ENCODE measurements around the gene AKNAD1. TPM values are rescaled to one million over a fixed set of nuclear protein-coding genes. Genes with fewer than 3 reads are reported as not detected.

AKNAD1 gene
- total RNA-seq, 2 experiments from 2014 or later = not detected

DNA sequence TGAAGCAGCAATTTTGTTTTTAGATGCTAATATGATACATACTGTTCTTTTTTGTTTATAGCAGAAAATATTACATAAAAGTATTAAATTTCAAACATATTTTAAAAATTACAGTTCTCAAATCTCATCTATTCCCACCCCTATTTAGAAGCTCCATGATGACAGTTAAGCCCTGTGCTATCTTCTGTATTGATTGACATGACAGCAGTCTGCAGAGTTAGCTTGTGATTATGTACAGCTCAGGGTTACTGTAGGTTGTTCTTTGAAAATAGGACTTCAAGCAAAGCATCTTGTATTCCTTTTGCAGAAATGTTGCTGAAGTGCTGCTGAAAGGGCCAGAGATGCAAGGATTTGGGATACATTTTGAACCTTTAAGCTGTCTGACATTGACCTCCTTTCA is 28.1 kb upstream of the AKNAD1 start:
- Histone ChIP-seq H3K36me3 (ENCODE audit: insufficient read depth, low read length) (peaks cover 22% of the 10 kb centered on the region; the same call in 1 of the 2 replicates), H3K4me3 (ENCODE audit: low read depth, low read length, poor library complexity, severe bottlenecking) (no peak overlapping the region), H3K79me2 (ENCODE audit: insufficient read depth, low read depth, low read length) (peaks cover 27% of the 10 kb centered on the region; the same call in 1 of the 2 replicates), H3K4me1 (ENCODE audit: insufficient read depth, low read length, poor library complexity, severe bottlenecking) (no peaks in the 10 kb centered on the region), H3K27ac (ENCODE audit: low read depth, low read length, poor library complexity, severe bottlenecking) (no peak overlapping the region), H4K20me1 (ENCODE audit: insufficient read depth, low read length) (no peaks in the 10 kb centered on the region), H3K9me3 (ENCODE audit: low read length) (no peaks in the 10 kb centered on the region), H2AFZ (ENCODE audit: low read length) (no peak overlapping the region), H3K9me2 (ENCODE audit: insufficient read depth, low read length) (no peaks in the 10 kb centered on the region), H3K4me2 (ENCODE audit: low read length) (no peak overlapping the region)
- no TSS peak for BruUV-seq (replicated peaks)
- no peak for DNase-seq (ENCODE audit: low spot score)
- no peak for TF ChIP-seq EZH2phosphoT487 (IDR thresholded peaks at IDR 0.05; ENCODE audit: borderline replicate concordance, low read depth, low read length)
- TF ChIP-seq, protein P1, sequence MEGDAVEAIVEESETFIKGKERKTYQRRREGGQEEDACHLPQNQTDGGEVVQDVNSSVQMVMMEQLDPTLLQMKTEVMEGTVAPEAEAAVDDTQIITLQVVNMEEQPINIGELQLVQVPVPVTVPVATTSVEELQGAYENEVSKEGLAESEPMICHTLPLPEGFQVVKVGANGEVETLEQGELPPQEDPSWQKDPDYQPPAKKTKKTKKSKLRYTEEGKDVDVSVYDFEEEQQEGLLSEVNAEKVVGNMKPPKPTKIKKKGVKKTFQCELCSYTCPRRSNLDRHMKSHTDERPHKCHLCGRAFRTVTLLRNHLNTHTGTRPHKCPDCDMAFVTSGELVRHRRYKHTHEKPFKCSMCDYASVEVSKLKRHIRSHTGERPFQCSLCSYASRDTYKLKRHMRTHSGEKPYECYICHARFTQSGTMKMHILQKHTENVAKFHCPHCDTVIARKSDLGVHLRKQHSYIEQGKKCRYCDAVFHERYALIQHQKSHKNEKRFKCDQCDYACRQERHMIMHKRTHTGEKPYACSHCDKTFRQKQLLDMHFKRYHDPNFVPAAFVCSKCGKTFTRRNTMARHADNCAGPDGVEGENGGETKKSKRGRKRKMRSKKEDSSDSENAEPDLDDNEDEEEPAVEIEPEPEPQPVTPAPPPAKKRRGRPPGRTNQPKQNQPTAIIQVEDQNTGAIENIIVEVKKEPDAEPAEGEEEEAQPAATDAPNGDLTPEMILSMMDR (conservative IDR thresholded peaks at IDR 0.05; ENCODE audit: low read length) = no peak
- intact Hi-C loops (cut with micrococcal nuclease; ENCODE audit: unreplicated experiment) = no loop called here
- CTCF ChIA-PET (ENCODE audit: unreplicated experiment) = no interaction called here
- POLR2A ChIA-PET = interaction anchor here (0.6 to 2.1 kb wide), 2 partner anchors 10 to 120 kb away, joined by 3 to 12 read pairs; no protein-coding TSS in a partner anchor

DNA sequence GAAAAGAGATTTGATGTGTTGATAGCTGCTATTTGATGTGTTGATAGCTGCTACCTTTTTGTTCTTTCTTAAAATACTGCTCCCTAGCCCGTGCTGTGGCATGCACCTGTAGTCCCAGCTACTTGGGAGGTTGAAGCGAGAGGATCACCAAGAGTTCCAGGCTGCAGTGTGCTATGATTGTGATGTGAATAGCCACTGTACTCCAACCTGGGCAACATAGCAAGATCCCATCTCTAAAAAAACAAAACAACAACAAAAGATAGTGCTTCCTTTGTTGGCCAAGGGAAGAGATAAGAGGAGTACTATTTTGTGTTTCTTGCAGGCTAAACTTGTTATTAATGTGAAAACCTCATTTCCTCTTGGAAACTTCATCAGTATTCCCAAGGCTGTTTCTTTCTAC is 25.9 kb upstream of the AKNAD1 start:
- no peak overlapping the region for H3K4me3 ChIP-seq (ENCODE audit: low read depth, low read length, poor library complexity, severe bottlenecking)
- no peak for DNase-seq (ENCODE audit: low spot score)
- intact Hi-C loops (cut with micrococcal nuclease; ENCODE audit: unreplicated experiment) = no loop called here
- H3K4me2 ChIP-seq (ENCODE audit: low read length) = no peak overlapping the region
- no peaks in the 10 kb centered on the region for H3K9me2 ChIP-seq (ENCODE audit: insufficient read depth, low read length)
- TF ChIP-seq, protein P1 (conservative IDR thresholded peaks at IDR 0.05; ENCODE audit: low read length) = no peak
- no peak for TF ChIP-seq EZH2phosphoT487 (IDR thresholded peaks at IDR 0.05; ENCODE audit: borderline replicate concordance, low read depth, low read length)
- BruUV-seq (replicated peaks) = no TSS peak
- CTCF ChIA-PET (ENCODE audit: unreplicated experiment) = interaction anchor here (0.5 kb wide), 1 partner anchor 11 kb away, joined by 3 read pairs; no protein-coding TSS in a partner anchor
- peaks cover 47% of the 10 kb centered on the region for H3K79me2 ChIP-seq (ENCODE audit: insufficient read depth, low read depth, low read length)
- H4K20me1 ChIP-seq (ENCODE audit: insufficient read depth, low read length) = no peaks in the 10 kb centered on the region
- peaks cover 4% of the 10 kb centered on the region for H3K4me1 ChIP-seq (ENCODE audit: insufficient read depth, low read length, poor library complexity, severe bottlenecking)
- peaks cover 22% of the 10 kb centered on the region; the same call in 1 of the 2 replicates for H3K36me3 ChIP-seq (ENCODE audit: insufficient read depth, low read length)
- H3K27ac ChIP-seq (ENCODE audit: low read depth, low read length, poor library complexity, severe bottlenecking) = no peak overlapping the region
- POLR2A ChIA-PET = interaction anchor here (0.5 to 1.1 kb wide), 5 partner anchors 9 to 76 kb away, joined by 3 to 5 read pairs (median 4); no protein-coding TSS in a partner anchor
- H2AFZ ChIP-seq (ENCODE audit: low read length) = no peak overlapping the region
- H3K9me3 ChIP-seq (ENCODE audit: low read length) = no peaks in the 10 kb centered on the region

DNA sequence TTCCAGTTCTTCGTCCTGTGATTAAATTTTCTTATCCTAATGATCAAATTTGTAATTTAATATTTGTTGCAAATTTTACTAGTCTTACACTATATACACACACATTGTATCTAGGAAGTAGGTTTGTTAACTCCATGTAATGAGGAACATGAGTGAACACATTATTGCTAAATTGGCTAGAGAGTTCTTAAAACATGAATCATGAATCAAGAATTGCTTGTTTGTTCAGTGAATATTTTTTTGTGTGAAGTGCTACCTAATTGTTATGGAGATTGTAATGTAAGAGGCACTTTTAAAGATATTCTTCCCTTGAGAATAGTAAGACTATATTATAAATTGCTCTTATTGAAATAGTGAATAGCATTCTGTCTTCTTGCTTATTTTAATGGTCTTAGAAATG is 24.5 kb upstream of the AKNAD1 start:
- BruUV-seq (replicated peaks) = no TSS peak
- Histone ChIP-seq H4K20me1 (ENCODE audit: insufficient read depth, low read length) (no peaks in the 10 kb centered on the region), H3K4me1 (ENCODE audit: insufficient read depth, low read length, poor library complexity, severe bottlenecking) (peaks cover 6% of the 10 kb centered on the region), H2AFZ (ENCODE audit: low read length) (no peak overlapping the region), H3K79me2 (ENCODE audit: insufficient read depth, low read depth, low read length) (peaks cover 52% of the 10 kb centered on the region), H3K4me2 (ENCODE audit: low read length) (no peak overlapping the region), H3K9me3 (ENCODE audit: low read length) (no peaks in the 10 kb centered on the region), H3K9me2 (ENCODE audit: insufficient read depth, low read length) (no peaks in the 10 kb centered on the region), H3K36me3 (ENCODE audit: insufficient read depth, low read length) (peaks cover 19% of the 10 kb centered on the region; the same call in 1 of the 2 replicates), H3K27ac (ENCODE audit: low read depth, low read length, poor library complexity, severe bottlenecking) (no peak overlapping the region), H3K4me3 (ENCODE audit: low read depth, low read length, poor library complexity, severe bottlenecking) (no peak overlapping the region)
- ChIA-PET POLR2A (interaction anchor here (0.7 kb wide), 1 partner anchor 12 kb away, joined by 4 read pairs; no protein-coding TSS in a partner anchor), CTCF (ENCODE audit: unreplicated experiment) (no interaction called here)
- TF ChIP-seq, protein P1 (conservative IDR thresholded peaks at IDR 0.05; ENCODE audit: low read length) = no peak
- no peak for TF ChIP-seq EZH2phosphoT487 (IDR thresholded peaks at IDR 0.05; ENCODE audit: borderline replicate concordance, low read depth, low read length)
- no peak for DNase-seq (ENCODE audit: low spot score)
- intact Hi-C loops (cut with micrococcal nuclease; ENCODE audit: unreplicated experiment) = no loop called here
